Measurements from ENCODE around the gene BRWD1.
A peak's percentile ranks its signal among the peaks of the same experiment; 100 is the strongest.

BRWD1 gene

GRCh38 chr21:39353295-39353694 is 39.9 kb upstream of the BRWD1 start:
- Histone ChIP-seq H3K4me3 (ENCODE audit: low read depth, low read length, poor library complexity, severe bottlenecking) (no peak overlapping the region), H3K9me2 (ENCODE audit: low read depth, low read length) (no peaks in the 10 kb centered on the region)

GRCh38 chr21:39350094-39351005 is 36.9 kb upstream of the BRWD1 start:
- Histone ChIP-seq H3K36me3 (ENCODE audit: insufficient read depth, low read length) (peaks cover 30% of the 10 kb centered on the region), H4K20me1 (ENCODE audit: insufficient read depth, low read length) (peaks cover 5% of the 10 kb centered on the region; the same call in 1 of the 2 replicates), H3K27ac (ENCODE audit: low read depth, low read length, poor library complexity, severe bottlenecking) (peak overlapping the region; percentile 80), H3K9ac (ENCODE audit: low read length) (peak overlapping the region; percentile 86), H2AFZ (ENCODE audit: low read length) (no peak overlapping the region; the same call in 1 of the 2 replicates), H3K4me3 (ENCODE audit: low read depth, low read length, poor library complexity, severe bottlenecking) (peak overlapping the region; percentile 74), H3K79me2 (ENCODE audit: insufficient read depth, low read length) (peaks cover 29% of the 10 kb centered on the region), H3F3A (ENCODE audit: insufficient read depth, low read length) (no peaks in the 10 kb centered on the region), H3K9me2 (ENCODE audit: low read depth, low read length) (no peaks in the 10 kb centered on the region), H3K4me1 (ENCODE audit: insufficient read depth, low read length, severe bottlenecking) (peaks cover 35% of the 10 kb centered on the region), H3K27me3 (ENCODE audit: insufficient read depth, low read length) (no peaks in the 10 kb centered on the region), H3K9me3 (ENCODE audit: low read length) (no peaks in the 10 kb centered on the region), H3K4me2 (ENCODE audit: low read length) (peak overlapping the region; percentile 78)
- TF ChIP-seq CTCF (IDR thresholded peaks at IDR 0.05; ENCODE audit: low read length) (no peak), EZH2 (IDR thresholded peaks at IDR 0.05; ENCODE audit: borderline replicate concordance, low read length) (no peak)

More at GRCh38 chr21:39353295-39353694, 39.9 kb upstream of the BRWD1 start:
- Histone ChIP-seq H4K20me1 (ENCODE audit: insufficient read depth, low read length) (no peaks in the 10 kb centered on the region), H3K27me3 (ENCODE audit: insufficient read depth, low read length) (no peaks in the 10 kb centered on the region), H2AFZ (ENCODE audit: low read length) (no peak overlapping the region), H3K36me3 (ENCODE audit: insufficient read depth, low read length) (peaks cover under 1% of the 10 kb centered on the region), H3K4me1 (ENCODE audit: insufficient read depth, low read length, severe bottlenecking) (peaks cover 13% of the 10 kb centered on the region), H3K27ac (ENCODE audit: low read depth, low read length, poor library complexity, severe bottlenecking) (no peak overlapping the region), H3K9me3 (ENCODE audit: low read length) (no peaks in the 10 kb centered on the region), H3K79me2 (ENCODE audit: insufficient read depth, low read length) (peaks cover 1% of the 10 kb centered on the region), H3K9ac (ENCODE audit: low read length) (no peak overlapping the region), H3F3A (ENCODE audit: insufficient read depth, low read length) (no peaks in the 10 kb centered on the region), H3K4me2 (ENCODE audit: low read length) (no peak overlapping the region)
- TF ChIP-seq CTCF (IDR thresholded peaks at IDR 0.05; ENCODE audit: low read length) (no peak), EZH2 (IDR thresholded peaks at IDR 0.05; ENCODE audit: borderline replicate concordance, low read length) (no peak)

- H3K79me2 ChIP-seq (ENCODE audit: insufficient read depth, low read length), result peaks cover 29% of the 10 kb centered on the region
- peak overlapping the region; percentile 80 for H3K27ac ChIP-seq (ENCODE audit: low read depth, low read length, poor library complexity, severe bottlenecking)
- no peaks in the 10 kb centered on the region for H3K27me3 ChIP-seq (ENCODE audit: insufficient read depth, low read length)
- H3K36me3 ChIP-seq (ENCODE audit: insufficient read depth, low read length), result peaks cover 39% of the 10 kb centered on the region
- peak overlapping the region; percentile 74 for H3K4me3 ChIP-seq (ENCODE audit: low read depth, low read length, poor library complexity, severe bottlenecking)
- H3K9me3 ChIP-seq (ENCODE audit: low read length), result no peaks in the 10 kb centered on the region
- no peak overlapping the region; the same call in 1 of the 2 replicates for H2AFZ ChIP-seq (ENCODE audit: low read length)
- H3K4me2 ChIP-seq (ENCODE audit: low read length), result peak overlapping the region; percentile 78
- H3K9ac ChIP-seq (ENCODE audit: low read length), result peak overlapping the region; percentile 86
- H3K4me1 ChIP-seq (ENCODE audit: insufficient read depth, low read length, severe bottlenecking), result peaks cover 44% of the 10 kb centered on the region
- no peak for TF ChIP-seq EZH2 (IDR thresholded peaks at IDR 0.05; ENCODE audit: borderline replicate concordance, low read length)
- H4K20me1 ChIP-seq (ENCODE audit: insufficient read depth, low read length), result peaks cover 6% of the 10 kb centered on the region; the same call in 1 of the 2 replicates
- H3F3A ChIP-seq (ENCODE audit: insufficient read depth, low read length), result no peaks in the 10 kb centered on the region
- no peaks in the 10 kb centered on the region for H3K9me2 ChIP-seq (ENCODE audit: low read depth, low read length)
These were observed 36.0 kb upstream of the BRWD1 start for GRCh38 chr21:39349211-39350093.

Data from OCI-LY1 (cell line).